Activated CD4-positive, alpha-beta T cell treated with anti-CD3 and anti-CD28 coated beads, Interleukin-2, amount 50 U/mL, for 48 hours (primary cell): ENCODE measurements around the gene KCNQ1.

Source experiments
- DNase-seq, 2 experiments: peaks; one replicate each; pipeline ENCODE4 v3.0.0-alpha.2; 2020

Gene KCNQ1

GRCh38 chr11:2537896-2538724 lies 93.3 kb downstream of the KCNQ1 start:
- DNase-seq, result no peak

GRCh38 chr11:2538951-2539350 lies 94.1 kb downstream of the KCNQ1 start:
- DNase-seq, result no peak

- no peak for DNase-seq
These were observed 94.8 kb downstream of the KCNQ1 start for GRCh38 chr11:2539371-2540222.

GRCh38 chr11:2540223-2540991 lies 95.6 kb downstream of the KCNQ1 start:
- no peak for DNase-seq

- no peak for DNase-seq
These were observed 96.3 kb downstream of the KCNQ1 start for GRCh38 chr11:2540992-2541680.

- no peak for DNase-seq
These were observed 97.1 kb downstream of the KCNQ1 start for GRCh38 chr11:2541881-2542361.

- DNase-seq, result no peak
These were observed 97.6 kb downstream of the KCNQ1 start for GRCh38 chr11:2542406-2542805.

GRCh38 chr11:2547806-2548205 lies 103.0 kb downstream of the KCNQ1 start:
- DNase-seq, result no peak

GRCh38 chr11:2548596-2548995 lies 103.8 kb downstream of the KCNQ1 start:
- DNase-seq, result no peak

GRCh38 chr11:2549080-2549479 lies 104.3 kb downstream of the KCNQ1 start:
- DNase-seq, result no peak

- no peak for DNase-seq
These were observed 104.7 kb downstream of the KCNQ1 start for GRCh38 chr11:2549491-2549875.

GRCh38 chr11:2549876-2550605 lies 105.2 kb downstream of the KCNQ1 start:
- DNase-seq, result no peak

GRCh38 chr11:2550606-2550970 lies 105.8 kb downstream of the KCNQ1 start:
- DNase-seq, result no peak

- no peak for DNase-seq
These were observed 106.3 kb downstream of the KCNQ1 start for GRCh38 chr11:2551131-2551530.

GRCh38 chr11:2552210-2552609 lies 107.4 kb downstream of the KCNQ1 start:
- DNase-seq, result no peak

GRCh38 chr11:2553198-2553597 lies 108.4 kb downstream of the KCNQ1 start:
- DNase-seq, result no peak

GRCh38 chr11:2553886-2554285 lies 109.1 kb downstream of the KCNQ1 start:
- no peak for DNase-seq

- DNase-seq, result no peak
These were observed 109.8 kb downstream of the KCNQ1 start for GRCh38 chr11:2554338-2555207.

- no peak for DNase-seq
These were observed 110.5 kb downstream of the KCNQ1 start for GRCh38 chr11:2555336-2555735.

- DNase-seq, result no peak
These were observed 111.1 kb downstream of the KCNQ1 start for GRCh38 chr11:2555891-2556290.

GRCh38 chr11:2557381-2557780 lies 112.6 kb downstream of the KCNQ1 start:
- no peak for DNase-seq
